Frontal cortex (tissue), 4 donors: ENCODE measurements around the gene TMEM116. TPM values are rescaled to one million over a fixed set of nuclear protein-coding genes. Genes with fewer than 3 reads are reported as not detected.
"Not testable (repeated sequence)": the region's sequence is repeated elsewhere in the genome, so short reads cannot be mapped to it uniquely, and the experiment has no call there.

Experiments
- DNase-seq, 2 donors: peaks; one replicate each; pipeline ENCODE4 v3.0.0; 2012; ENCODE audit warnings: low spot score in 2 of 2
- FAIRE-seq: peaks from 2 replicates; lab custom pipeline; 2012; peaks lifted over from hg19 to GRCh38; lab: Jason Lieb, UNC
- total RNA-seq: library from RNA; depleted of rRNA; stranded (reverse); fragments of >200 nt; gene quantifications from one replicate; pipeline ENCODE4 v1.2.3, GENCODE V29; 2014
- donor health status: control.
- donor health status: control.
- donor health status: control.

The TMEM116 gene
- total RNA-seq, result 43.2 TPM

DNA sequence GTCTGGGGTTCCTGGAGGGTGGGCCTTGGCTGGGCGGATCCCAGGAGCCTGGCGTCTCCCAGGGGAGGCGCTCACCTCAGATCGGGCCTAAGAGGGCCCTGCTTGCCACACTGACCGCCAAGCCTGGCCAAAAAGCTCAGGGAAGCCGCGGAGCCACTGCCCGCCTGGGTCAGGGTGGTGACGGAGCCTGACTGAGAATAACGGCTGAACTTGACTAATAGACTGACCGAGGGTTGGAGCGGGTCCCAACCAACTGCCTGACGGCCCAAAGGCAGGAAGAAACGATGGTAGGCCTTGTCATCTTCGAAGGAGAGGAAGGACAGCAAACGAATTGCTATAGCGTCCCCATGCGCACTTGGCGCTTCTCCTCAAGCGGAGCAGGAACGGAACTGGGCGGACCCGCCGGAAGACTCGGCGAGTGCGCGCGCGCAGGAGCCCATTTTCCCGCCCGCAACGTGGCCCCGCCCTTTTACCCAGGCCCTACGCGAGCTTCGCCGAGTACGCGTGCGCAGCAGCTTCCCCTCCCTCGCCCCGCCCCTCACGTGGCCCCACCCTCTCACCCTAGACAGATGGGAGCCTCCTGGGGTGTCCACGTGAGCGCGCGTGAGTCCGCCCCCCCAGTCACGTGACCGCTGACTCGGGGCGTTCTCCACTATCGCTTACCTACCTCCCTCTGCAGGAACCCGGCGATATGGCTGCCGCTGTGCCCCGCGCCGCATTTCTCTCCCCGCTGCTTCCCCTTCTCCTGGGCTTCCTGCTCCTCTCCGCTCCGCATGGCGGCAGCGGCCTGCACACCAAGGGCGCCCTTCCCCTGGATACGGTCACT lies at the start of gene TMEM116, which contains the start of gene ERP29:
TMEM116 (minus strand) TSS at position 391 of the 826 bp plus-strand sequence. CDS start 7,895 bp downstream, outside the sequence.
ERP29 (plus strand) TSS at position 652 of the 826 bp plus-strand sequence; CDS start at position 692, 40 bp downstream.
- no peak for FAIRE-seq
- peak; percentile 100 for DNase-seq

DNA sequence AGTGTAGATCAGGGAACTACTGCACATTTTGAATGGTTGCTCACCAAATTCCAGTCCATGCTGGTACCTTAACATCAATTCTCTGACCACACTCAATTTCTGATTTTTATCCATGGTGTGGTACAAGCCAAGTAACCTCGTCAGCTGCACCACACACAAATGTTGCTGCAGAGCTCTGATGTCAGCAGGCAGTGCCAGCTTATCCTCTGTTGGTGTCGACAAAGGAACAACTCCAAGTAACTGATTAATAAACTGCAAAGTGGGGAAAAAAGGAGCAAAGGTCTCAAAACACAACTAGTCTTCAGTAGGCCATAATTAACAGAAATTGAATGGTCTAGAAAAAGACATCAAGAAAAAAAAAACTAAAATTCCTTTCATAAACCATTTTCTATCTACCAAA lies 48.2 kb upstream of the TMEM116 start:
- DNase-seq (no peak), FAIRE-seq (no peak)

GRCh38 chr12:112049351-112049750 lies 36.4 kb upstream of the TMEM116 start:
- DNase-seq (no peak), FAIRE-seq (no peak)

- FAIRE-seq, result no peak
- no peak for DNase-seq
Observed at GRCh38 chr12:112046003-112046402, 33.0 kb upstream of the TMEM116 start.

DNA sequence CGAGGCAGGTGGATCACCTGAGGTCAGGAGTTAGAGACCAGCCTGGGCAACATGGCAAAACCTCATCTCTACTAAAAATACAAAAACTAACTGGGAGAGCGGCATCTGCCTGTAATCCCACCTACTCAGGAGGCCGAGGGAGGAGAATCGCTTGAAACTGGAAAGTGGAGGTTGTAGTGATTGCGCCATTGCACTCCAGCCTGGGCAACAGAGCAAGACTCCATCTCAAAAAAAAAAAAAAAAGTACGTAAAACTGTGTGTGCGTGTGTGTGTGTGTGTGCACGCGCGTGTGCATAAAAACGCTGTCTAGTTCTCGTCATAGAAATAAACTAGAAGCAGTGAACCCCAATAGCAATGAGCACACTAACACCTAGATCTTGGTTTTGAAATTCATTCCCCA lies 23.6 kb upstream of the TMEM116 start:
- FAIRE-seq, result not testable (repeated sequence)

DNA sequence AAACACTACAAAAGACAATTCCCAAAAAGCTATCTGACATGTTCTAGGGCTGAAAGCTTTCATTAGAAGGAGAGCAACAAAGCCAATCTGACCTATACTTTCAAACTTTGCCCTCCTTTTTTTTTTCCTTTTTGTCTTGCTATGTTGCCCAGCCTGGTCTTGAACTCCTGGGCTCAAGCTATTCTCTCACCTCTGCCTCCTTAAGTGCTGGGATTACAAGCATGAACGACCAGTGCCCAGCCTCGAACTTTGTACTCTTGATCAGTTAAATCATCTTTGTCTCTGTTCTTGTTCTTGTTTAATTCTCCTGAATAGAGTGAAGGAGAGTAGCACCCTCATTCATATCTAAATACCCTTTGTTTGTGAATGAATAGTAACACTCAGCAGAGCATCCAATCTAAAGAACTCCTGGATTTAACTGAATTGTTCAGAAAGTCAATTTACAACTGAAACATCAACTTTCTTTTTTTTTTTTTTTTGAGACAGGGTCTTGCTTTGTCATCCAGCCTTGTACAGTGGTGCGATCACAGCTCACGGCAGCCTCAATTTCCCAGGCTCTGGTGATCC lies 22.3 kb upstream of the TMEM116 start:
- FAIRE-seq, result no peak
- no peak for DNase-seq

More for the DNA sequence above, 23.6 kb upstream of the TMEM116 start:
- not testable (repeated sequence) for DNase-seq

GRCh38 chr12:112032292-112032691 lies 19.3 kb upstream of the TMEM116 start:
- no peak for DNase-seq
- no peak for FAIRE-seq

- no peak for DNase-seq
- no peak for FAIRE-seq
Observed at GRCh38 chr12:112031472-112031871, 18.5 kb upstream of the TMEM116 start.

GRCh38 chr12:112029301-112029700 lies 16.3 kb upstream of the TMEM116 start:
- DNase-seq (no peak), FAIRE-seq (no peak)

GRCh38 chr12:112025808-112026375 lies 12.9 kb upstream of the TMEM116 start:
- DNase-seq (no peak), FAIRE-seq (no peak)

DNA sequence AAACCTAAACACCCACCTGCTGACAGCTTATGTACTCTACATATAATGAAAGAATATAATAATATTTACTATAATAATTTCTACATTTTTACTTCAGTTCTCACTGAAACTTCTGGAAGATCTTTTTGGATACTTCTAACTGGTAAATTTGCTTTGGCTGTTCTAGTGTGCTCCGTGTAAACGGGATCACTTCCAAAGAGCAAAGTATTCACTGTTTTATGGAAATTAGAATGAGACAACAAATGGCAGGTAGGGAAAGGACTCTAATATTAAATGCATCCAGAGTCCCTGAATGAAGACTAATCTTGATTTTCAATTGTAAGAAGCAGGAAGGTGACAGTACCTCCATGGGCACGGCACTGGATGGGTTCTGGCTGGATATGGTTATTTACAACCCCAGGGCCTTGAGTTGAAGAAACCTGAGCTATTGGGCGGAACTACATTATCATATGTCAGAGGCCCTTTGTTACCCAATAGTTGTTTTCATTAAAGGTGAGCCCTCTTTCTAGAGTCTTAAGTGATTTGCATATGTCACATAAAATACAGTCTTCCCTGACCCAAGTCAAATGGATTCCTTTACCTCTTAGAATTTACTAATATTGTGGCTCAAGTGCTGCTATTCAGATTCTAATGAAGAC lies 10.9 kb upstream of the TMEM116 start:
- FAIRE-seq, result no peak
- DNase-seq, result no peak

DNA sequence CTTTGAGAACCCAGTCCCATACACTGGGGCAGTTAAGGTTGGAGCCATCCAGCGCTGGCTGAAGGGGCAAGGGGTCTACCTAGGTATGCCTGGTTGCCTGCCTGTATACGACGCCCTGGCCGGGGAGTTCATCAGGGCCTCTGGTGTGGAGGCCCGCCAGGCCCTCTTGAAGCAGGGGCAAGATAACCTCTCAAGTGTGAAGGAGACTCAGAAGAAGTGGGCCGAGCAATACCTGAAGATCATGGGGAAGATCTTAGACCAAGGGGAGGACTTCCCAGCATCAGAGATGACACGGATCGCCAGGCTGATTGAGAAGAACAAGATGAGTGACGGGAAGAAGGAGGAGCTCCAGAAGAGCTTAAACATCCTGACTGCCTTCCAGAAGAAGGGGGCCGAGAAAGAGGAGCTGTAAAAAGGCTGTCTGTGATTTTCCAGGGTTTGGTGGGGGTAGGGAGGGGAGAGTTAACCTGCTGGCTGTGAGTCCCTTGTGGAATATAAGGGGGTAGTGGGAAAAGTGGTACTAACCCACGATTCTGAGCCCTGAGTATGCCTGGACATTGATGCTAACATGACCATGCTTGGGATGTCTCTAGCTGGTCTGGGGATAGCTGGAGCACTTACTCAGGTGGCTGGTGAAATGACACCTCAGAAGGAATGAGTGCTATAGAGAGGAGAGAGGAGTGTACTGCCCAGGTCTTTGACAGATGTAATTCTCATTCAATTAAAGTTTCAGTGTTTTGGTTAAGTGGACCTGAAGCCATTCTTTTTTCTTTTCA lies 9.5 kb upstream of the TMEM116 start:
- no peak for FAIRE-seq
- DNase-seq, result no peak

DNA sequence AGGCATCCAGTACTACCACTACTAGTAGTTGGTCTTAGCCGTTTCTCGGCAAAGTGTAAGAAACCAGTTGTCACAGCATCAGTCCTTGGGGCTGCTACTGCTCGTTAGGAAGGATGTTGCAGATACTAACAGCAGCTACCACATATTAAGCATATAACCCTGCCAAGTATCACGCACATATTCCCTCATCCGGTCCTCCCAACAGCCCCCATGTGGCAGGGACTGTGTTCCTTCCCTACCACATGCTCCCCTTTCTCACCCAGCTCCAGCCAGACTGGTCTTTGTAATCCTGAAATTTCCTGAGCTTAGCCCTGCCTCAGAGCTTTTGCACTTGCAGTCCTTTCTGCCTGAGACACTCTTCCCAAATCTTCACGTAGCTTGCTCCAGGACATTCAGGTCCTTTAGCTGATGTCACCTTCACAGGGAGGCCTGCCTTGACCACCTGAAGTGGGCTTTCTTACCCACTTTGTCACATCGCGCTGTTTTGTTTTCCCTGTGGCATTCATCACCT lies 8.0 kb upstream of the TMEM116 start:
- FAIRE-seq, result no peak
- no peak for DNase-seq

DNA sequence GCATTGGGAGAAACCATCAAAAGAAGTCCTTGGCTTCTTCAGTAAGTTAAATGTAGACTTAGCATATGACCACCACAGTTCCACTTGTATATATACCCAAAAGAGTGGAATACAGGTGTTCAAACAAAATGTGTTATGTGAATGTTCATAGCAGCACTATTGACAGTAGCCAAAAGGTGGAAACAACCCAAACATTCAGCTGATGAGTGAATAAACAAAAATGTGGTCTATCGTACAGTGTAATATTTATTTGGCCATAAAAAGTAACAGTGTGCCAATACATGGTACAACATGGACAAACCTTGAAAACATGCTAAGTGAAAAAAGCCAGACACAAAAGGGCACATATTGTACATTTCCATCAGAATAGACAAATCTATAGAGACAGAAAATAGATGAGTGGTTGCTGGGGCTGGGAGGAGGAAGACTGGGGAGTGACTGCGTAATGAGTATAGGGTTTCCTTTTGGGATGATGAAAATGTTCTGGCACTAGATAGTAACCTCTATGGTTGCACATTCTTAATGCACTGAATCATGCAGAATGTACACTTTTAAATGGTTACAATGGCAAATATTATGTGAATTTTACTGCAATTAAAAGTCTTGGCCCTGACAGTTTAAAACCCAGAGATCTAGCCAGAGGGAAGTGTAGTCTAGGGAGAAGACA lies 5.7 kb upstream of the TMEM116 start:
- DNase-seq (no peak), FAIRE-seq (no peak)

GRCh38 chr12:112017041-112017440 lies 4.1 kb upstream of the TMEM116 start:
- DNase-seq (no peak), FAIRE-seq (no peak)

GRCh38 chr12:112015938-112016337 lies 3.0 kb upstream of the TMEM116 start:
- DNase-seq, result no peak
- FAIRE-seq, result no peak

GRCh38 chr12:112013601-112014402 lies 837 bp upstream of the TMEM116 start:
- DNase-seq (peak; percentile 22 to 44), FAIRE-seq (no peak)

DNA sequence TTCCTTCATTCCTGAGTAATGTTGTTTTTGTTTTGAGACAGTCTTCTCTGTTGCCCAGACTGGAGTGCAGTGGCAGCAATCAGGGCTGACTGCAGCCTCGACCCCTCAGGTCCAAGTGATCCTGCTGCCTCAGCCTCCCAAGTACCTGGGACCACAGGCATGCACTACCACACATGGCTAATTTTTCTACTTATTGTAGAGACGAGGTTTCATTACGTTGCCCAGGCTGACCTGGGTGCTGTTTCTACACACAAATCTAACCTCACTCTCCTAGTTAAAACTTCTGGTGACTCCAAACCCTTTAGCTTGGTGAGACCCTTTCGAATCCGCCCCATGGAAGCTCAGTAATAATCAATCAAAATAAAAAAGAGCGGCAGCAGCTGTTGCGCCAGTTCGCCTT lies 1.3 kb downstream of the TMEM116 start:
- DNase-seq (no peak), FAIRE-seq (no peak)
